ENCODE data around the gene TSEN34.
A peak's percentile ranks its signal among the peaks of the same experiment; 100 is the strongest.
"Not testable (repeated sequence)": the region's sequence is repeated elsewhere in the genome, so short reads cannot be mapped to it uniquely, and the experiment has no call there.

TSEN34 gene

GRCh38 chr19:54189145-54189734 lies 1.9 kb upstream of the TSEN34 start, which contains the start of gene MBOAT7:
Gene MBOAT7, minus strand, starts transcription at chr19:54189580. Its CDS starts 1,072 bp downstream, at chr19:54188508.
- DNase-seq = no peak

DNA sequence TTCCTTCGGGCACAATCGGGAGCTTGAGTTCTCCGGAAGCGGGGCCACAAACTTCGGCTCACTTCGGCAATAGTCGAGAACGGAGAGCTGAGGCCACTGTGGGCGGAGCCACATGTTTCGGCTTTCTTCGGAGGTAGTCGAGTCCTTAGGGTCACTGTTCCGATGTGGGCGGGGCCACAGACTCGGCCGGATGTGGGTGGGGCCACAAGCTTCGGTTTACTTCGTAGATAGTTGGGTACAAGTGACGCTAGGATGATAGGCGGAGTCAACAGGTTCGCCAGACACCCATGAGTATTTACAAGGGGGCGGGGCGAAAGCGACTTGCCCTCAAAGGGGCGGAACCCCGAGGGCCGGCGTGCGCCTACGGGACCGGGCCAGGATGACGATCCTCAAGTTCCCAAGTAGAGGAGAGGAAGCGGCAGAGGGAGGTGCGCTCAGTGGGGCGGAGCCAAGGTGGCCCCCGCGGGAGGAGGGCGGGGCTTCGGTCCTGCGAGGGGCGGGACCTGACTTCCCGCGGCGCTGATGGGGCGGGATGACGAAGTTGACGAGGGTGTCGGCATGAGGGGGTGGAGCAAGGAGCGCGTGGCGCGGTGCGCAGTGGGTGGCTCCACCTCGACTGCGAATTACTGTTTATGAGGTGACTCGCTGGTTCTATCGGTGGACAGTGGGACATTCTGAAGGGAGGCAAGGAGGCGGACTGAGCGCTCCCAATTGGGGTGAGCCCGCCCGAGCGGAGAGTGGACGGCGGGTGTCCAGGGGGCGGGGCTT lies 1.2 kb upstream of the TSEN34 start:
- DNase-seq = peak; percentile 100

DNA sequence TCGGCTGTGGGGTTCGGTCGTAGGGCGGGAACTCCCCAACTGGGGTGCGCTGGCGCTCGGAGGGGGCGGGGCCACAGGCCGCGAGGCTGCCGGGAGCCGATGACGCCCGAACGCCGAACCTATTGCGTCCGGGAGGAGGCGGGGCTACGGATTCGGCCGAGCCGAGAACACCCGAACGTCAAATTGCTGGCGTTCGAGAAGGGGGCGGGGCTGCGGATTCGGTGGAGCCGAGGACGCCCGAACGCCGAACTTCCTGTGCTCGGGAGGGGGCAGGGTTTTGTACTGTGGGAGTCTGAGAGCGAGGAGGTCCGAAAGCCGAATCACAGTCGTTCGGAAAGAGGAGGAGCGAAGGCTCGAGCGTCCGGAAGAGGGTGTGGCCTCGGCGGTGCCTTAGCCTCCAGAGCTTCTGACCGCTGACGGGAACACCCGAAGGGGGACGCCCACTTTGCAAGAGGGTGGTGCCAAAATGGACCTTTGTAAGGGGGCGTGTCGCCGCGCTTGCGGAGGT lies 551 bp upstream of the TSEN34 start:
- peak; percentile 99 for DNase-seq

GRCh38 chr19:54191811-54192453 lies 824 bp downstream of the TSEN34 start:
- peak; percentile 71 for DNase-seq

DNA sequence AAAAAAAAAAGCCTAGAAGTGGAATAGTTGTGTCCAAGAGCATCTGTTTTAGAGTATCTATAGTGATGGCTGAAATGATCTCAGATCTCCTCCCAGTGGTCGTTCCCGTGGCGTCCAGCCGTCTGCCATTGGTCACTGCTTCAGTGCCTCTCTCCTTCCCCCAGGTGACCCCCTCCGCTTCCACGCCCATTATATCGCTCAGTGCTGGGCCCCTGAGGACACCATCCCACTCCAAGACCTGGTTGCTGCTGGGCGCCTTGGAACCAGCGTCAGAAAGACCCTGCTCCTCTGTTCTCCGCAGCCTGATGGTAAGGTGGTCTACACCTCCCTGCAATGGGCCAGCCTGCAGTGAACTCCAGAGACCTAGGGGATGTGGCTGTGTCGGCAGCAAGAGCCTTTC lies 1.9 kb downstream of the TSEN34 start:
- no peak for DNase-seq

- DNase-seq = not testable (repeated sequence)
Measured at GRCh38 chr19:54194463-54194862, 3.4 kb downstream of the TSEN34 start.

DNA sequence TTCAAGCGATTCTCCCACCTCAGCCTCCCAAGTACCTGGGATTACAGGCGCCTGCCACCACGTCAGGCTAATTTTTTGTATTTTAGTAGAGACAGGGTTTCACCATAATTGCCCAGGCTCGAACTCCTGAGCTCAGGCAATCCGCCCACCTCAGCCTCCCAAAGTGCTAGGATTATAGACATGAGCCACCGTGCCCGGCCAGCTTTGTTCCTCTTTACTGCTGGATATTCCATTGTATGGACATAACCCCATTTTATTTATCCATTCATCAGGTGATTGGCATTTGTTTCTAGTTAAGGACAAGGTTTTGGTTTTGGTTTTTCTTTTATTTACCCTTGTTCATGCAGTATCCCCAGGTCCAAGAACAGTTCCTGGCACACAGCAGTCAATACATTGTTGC lies 5.4 kb downstream of the TSEN34 start:
- DNase-seq = no peak

GRCh38 chr19:54197121-54197520 lies 6.0 kb downstream of the TSEN34 start:
- DNase-seq = no peak

GRCh38 chr19:54199401-54199800 lies 8.3 kb downstream of the TSEN34 start:
- DNase-seq = no peak

- DNase-seq = no peak
Measured at GRCh38 chr19:54201172-54201701, 10.1 kb downstream of the TSEN34 start.

DNA sequence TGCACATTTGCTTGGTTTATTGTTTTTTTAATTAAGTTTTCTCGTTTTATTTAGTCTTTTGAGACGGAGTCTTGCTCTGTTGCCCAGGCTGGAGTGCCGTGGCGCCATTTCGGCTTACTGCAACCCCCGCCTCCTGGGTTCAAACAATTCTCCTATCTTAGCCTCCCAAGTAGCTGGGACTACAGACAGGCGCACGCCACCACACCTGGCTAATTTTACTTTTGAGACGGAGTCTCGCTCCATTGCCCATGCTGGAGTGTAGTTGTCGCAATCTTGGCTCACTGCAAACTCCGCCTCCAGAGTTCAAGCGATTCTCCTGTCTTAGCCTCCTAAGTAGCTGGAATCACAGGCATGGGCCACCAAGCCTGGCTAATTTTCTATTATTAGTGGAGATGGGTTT lies 10.9 kb downstream of the TSEN34 start:
- no peak for DNase-seq

DNA sequence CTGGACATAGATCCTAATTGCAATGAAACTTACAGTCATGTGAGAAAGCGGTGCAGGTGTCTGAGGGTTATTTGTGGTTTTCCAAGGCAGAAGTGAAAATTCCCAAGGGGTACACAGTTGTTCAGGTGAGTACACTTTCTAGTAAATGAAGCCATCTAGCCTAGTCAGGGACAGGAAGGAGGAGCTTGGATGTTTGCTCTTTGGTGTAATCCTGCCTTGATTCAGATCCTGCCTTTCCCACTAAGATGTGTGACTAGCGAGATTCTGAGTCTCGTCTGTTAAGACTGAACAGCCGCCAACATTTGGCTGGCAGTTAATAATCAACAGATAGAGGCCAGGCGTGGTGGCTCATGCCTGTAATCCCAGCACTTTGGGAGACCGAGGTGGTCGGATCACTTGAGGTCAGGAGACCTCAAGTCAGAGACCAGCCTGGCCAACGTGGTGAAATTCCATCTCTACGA lies 12.1 kb downstream of the TSEN34 start:
- DNase-seq = peak; percentile 62

DNA sequence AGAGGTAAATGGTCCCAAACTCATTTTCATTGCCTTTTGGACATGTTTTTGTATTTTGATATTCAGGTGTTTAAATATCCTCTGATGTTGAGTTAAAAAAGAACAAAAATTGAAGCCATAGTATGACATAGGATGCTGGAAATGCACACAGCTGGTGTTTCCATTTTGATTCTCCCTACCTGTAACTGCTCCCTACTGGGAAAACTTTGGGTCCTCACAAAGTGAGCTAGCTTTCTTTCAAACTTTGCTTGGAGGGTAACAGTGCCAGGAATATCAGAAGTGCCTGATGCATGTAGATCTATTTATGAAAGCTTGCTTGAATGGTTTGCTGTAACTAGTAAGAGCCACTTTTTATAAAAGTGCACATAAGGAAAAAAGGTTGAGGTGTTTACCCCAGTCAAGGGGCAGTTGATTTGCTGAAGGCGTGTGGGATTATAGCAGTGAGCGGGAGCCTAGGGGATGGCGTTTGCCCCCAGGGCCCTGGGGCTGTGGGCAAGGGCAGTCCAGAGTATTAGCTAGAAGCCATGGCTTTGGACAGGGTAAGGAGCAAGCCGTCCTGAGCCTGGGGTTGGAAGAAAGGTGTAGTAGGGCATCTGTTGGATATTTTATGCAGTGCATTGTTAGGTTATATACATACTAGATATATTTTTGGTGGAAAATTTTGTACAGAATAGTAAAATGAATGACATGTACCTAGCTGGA lies 13.8 kb downstream of the TSEN34 start:
- DNase-seq = no peak

DNA sequence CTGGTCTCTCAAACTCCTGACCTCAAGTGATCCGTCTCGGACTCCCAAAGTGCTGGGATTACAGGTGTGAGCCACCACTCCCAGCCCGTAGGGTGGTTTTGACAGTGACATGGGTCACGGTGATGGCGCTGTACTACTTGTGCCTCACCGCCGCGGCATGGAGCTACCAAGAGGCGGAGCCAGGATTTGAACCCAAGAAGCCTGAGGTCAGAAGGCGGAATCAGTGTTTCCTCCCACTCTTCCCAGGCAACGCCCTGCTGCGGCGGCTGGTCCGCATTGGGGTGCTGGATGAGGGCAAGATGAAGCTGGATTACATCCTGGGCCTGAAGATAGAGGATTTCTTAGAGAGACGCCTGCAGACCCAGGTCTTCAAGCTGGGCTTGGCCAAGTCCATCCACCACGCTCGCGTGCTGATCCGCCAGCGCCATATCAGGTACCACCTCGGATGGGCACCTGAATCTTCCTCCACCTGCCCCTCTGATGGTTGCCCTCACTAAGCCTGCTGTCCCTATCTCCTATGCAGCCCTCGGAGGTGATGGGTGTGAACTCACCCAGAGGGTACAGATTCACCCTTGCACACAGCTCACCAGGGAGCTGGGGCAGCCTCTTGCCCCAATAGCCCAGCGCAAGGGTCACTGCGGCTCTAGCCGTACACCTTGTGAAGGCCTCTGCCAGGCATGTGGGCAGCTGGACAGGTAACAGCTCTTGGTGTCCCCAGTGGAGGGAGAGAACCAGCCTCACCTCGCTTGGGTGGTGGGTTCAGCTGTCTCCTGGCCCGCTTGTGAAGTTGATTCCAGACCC lies 15.1 kb downstream of the TSEN34 start:
- DNase-seq = no peak

- no peak for DNase-seq
Measured at GRCh38 chr19:54206831-54207177, 15.7 kb downstream of the TSEN34 start.

DNA sequence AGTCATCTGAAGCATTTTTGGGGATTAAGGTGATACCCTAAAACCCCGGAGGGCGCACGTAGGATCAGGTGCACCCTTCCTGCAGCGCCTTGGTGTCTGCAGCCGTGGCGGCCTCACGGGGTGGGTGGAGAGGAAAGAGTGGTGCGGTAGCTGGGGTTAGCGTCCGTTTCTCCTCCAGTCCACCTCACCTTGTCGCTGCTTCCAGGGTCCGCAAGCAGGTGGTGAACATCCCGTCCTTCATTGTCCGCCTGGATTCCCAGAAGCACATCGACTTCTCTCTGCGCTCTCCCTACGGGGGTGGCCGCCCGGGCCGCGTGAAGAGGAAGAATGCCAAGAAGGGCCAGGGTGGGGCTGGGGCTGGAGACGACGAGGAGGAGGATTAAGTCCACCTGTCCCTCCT lies 16.1 kb downstream of the TSEN34 start:
- DNase-seq = not testable (repeated sequence)

DNA sequence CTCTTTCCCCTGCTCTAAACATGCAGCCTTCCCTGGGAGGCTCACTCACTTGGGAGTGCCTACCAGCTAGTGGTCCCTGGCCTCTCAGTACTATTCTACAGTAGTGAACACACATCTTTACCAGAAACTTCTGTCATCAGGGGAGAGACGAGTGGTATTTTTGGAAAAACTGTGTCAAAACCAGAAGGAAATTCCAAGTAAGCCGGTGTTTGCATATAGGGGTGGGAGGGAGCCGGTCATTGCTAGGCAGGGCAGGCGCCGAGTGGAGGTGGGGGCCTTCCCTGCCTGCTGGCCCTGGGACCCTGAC lies 16.5 kb downstream of the TSEN34 start:
- DNase-seq = no peak

GRCh38 chr19:54207983-54208783 lies 17.1 kb downstream of the TSEN34 start:
- peak; percentile 76 for DNase-seq

GRCh38 chr19:54208784-54209057 lies 17.6 kb downstream of the TSEN34 start:
- peak; percentile 76 for DNase-seq

DNA sequence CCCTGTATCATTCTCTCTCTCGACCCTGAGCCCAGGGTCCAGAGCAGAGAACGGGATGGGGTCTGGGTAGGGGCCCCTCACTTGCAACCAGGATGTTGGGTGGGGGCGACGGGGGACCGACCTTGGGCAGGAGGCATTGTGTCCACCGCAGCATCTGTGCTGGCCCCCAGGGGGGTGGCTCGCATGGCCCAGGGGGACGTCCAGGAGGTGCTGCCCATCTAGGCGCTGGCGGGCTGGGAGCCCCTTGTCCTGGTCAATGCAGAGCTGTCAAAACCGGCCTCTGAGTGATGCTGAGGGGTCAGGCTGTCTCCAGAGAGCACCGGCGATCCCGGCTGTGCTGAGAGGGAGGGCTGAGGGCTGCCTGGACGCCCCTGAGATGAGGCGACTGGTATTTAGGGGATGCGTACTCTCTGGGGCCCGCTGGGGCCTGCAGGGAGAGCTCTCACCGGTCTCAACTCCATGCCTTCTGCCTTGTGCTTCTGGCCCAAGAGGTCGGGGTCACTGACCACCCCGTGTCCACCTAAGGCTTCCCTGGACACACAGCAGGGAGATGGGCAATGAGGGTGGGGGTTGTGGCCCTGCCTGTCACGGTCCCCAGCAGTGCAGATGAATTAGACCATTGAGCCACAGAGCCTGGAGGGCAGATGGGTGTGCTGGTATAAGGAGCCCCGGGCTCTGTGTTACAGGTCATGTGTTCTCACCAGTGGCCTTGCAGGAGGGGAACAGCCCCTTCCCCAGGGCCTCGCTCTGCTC lies 18.1 kb downstream of the TSEN34 start:
- peak; percentile 78 for DNase-seq

All from DMS53 (cell line).